HUES48 (cell line): ENCODE measurements around the gene ACY1.
A peak's percentile ranks its signal among the peaks of the same experiment; 100 is the strongest.
"Not testable (repeated sequence)": the region's sequence is repeated elsewhere in the genome, so short reads cannot be mapped to it uniquely, and the experiment has no call there.

Source experiments
- H3K27ac ChIP-seq: one replicate; pipeline ENCODE4 v1.7.0; 2013; ENCODE audit warnings: low read depth, low read length, inconsistent platforms
- H3K27me3 ChIP-seq: 2 replicates; pipeline ENCODE4 v1.6.1; 2013; ENCODE audit warnings: mild to moderate bottlenecking, low read length; ENCODE audit not compliant: control insufficient read depth, insufficient read depth
- H3K36me3 ChIP-seq: 2 replicates; pipeline ENCODE4 v1.6.1; 2013; ENCODE audit warnings: low read length; ENCODE audit not compliant: control insufficient read depth, insufficient read depth
- H3K4me1 ChIP-seq: 2 replicates; pipeline ENCODE4 v1.6.1; 2013; ENCODE audit warnings: mild to moderate bottlenecking, low read length; ENCODE audit not compliant: control insufficient read depth, insufficient read depth
- H3K4me3 ChIP-seq: 2 replicates; pipeline ENCODE4 v1.5.1; 2013; ENCODE audit warnings: mild to moderate bottlenecking, low read depth, low read length
- H3K9ac ChIP-seq: 2 replicates; pipeline ENCODE4 v1.6.1; 2013; ENCODE audit warnings: mild to moderate bottlenecking, low read depth, low read length, moderate library complexity
- H3K9me3 ChIP-seq: 2 replicates; pipeline ENCODE4 v1.6.1; 2013; ENCODE audit warnings: low read length; ENCODE audit not compliant: control insufficient read depth, insufficient read depth

Gene ACY1

DNA sequence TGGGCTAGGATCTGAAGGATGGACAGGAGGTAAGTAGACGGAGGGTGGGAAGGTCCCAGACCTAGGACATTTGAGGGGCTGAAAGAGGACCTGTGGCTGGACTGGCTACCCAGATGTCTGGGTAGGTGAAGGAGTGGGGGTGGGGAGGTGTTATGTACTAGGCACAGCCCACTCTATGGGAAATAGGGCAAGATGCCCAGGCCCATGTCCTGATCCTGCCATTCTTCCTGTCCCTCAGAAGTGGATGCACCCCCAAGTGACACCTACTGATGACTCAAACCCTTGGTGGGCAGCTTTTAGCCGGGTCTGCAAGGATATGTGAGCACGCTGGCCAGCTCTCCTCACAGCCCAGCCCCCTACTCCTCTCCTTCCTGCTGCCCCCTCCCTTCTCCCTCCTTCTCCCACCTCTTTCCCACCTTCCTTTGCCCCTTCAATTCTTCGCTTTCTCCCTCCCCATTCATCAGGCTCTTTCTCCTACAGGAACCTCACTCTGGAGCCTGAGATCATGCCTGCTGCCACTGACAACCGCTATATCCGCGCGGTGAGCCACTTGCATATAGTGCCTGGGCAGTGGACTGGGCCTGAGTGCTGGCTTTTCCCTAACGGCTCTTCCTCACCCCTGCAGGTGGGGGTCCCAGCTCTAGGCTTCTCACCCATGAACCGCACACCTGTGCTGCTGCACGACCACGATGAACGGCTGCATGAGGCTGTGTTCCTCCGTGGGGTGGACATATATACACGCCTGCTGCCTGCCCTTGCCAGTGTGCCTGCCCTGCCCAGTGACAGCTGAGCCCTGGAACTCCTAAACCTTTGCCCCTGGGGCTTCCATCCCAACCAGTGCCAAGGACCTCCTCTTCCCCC is 5.2 kb downstream of the ACY1 start:
- no peaks in the 10 kb centered on the region for H3K27me3 ChIP-seq
- peaks cover 21% of the 10 kb centered on the region for H3K36me3 ChIP-seq
- H3K4me1 ChIP-seq = 0 out of 2 replicates have a peak, but pooled peaks cover 4% of the 10 kb centered on the region
- H3K27ac ChIP-seq = no peak overlapping the region
- H3K9me3 ChIP-seq = no peaks in the 10 kb centered on the region
- H3K9ac ChIP-seq = no peak overlapping the region
- H3K4me3 ChIP-seq = no peak overlapping the region

- peak overlapping the region; percentile 42 for H3K27ac ChIP-seq
- not testable (repeated sequence) for H3K9me3 ChIP-seq, H3K4me3 ChIP-seq, H3K27me3 ChIP-seq, H3K9ac ChIP-seq
- H3K36me3 ChIP-seq = peaks cover 38% of the 10 kb centered on the region
- peaks cover 11% of the 10 kb centered on the region for H3K4me1 ChIP-seq
Observed at GRCh38 chr3:51990501-51990971, 7.2 kb downstream of the ACY1 start.

GRCh38 chr3:51992017-51992682 is 8.8 kb downstream of the ACY1 start:
- H3K9me3 ChIP-seq = no peaks in the 10 kb centered on the region
- no peak overlapping the region for H3K9ac ChIP-seq
- peak overlapping the region; percentile 48 for H3K27ac ChIP-seq
- no peak overlapping the region for H3K4me3 ChIP-seq
- peaks cover 11% of the 10 kb centered on the region for H3K4me1 ChIP-seq
- no peaks in the 10 kb centered on the region for H3K27me3 ChIP-seq
- peaks cover 38% of the 10 kb centered on the region for H3K36me3 ChIP-seq

- Histone ChIP-seq H3K27ac (peak overlapping the region; percentile 93), H3K36me3 (peaks cover 38% of the 10 kb centered on the region), H3K4me1 (peaks cover 17% of the 10 kb centered on the region)
- not testable (repeated sequence) for H3K9ac ChIP-seq, H3K9me3 ChIP-seq, H3K27me3 ChIP-seq, H3K4me3 ChIP-seq
Observed at GRCh38 chr3:51993657-51994056, 10.3 kb downstream of the ACY1 start.

DNA sequence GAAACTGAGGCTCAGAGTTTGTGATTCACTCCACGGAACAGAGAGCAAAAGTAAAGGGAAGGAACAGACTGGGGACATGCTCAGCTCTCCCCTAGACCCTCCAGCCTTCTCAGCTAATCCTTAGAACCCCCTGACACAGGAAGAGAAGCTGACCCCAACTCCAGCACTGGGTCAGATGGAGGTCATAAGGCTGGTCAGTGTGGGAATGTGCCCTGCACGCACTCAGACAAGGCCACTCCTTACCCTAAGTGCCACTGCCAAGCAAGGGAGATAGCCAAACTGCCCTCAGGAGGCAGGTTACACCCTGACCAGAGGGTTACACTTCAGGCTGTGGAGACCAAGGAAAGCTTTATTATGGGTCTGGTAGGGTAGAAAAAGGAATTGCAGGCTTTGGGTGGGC is 11.2 kb downstream of the ACY1 start:
- Histone ChIP-seq H3K9me3 (no peaks in the 10 kb centered on the region), H3K27me3 (no peaks in the 10 kb centered on the region), H3K4me1 (peaks cover 17% of the 10 kb centered on the region), H3K36me3 (peaks cover 35% of the 10 kb centered on the region), H3K27ac (peak overlapping the region; percentile 93), H3K4me3 (peak overlapping the region; percentile 93), H3K9ac (peak overlapping the region; percentile 98; the same call in 1 of the 2 replicates)

DNA sequence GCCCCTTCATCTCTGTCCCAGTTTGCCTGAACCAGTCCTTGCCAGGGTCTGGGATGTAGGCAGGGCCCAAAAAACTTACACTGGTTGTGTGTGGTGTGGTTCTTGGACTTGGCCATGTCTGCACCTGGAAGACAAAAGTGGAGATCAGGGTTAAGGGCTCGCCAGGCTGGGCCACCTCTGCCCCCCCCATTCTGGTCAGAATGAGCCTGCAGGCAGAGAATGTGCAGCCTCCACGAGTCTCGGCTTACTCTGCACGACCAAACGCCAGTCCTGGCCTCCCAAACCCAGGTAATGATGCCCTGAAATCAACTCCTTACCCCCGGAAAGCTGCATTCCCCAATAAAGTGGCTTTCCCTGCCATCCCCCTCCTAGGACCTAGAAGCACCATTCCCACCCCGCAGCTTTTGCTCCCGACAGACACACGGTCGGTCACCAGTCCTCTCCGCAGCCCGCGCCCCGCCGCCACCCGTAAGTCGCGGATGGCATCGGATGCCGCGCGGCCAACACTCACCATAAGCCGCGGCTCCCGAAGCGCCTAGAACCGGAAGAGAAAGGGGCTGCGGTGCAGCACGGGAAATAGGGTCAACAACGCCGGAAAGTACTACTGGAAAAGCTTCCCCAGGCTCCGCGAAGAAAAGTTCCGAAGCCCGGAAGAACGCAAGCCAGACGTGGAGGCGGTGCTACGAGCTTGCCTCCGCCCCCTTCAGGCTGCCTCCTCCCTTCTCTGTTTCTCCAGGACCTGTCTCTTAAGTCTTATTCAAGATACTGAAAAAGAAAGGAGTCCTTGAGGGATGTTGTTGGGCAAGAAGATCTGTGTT is 12.2 kb downstream of the ACY1 start, which contains the start of gene RPL29:
RPL29 (minus strand) TSS at position 550 of the 818 bp plus-strand sequence; CDS start at position 116, 434 bp downstream.
- Histone ChIP-seq H3K4me3 (peak within 1 kb of the TSS; percentile 93), H3K27ac (peak within 1 kb of the TSS; percentile 93), H3K9ac (peak within 1 kb of the TSS; percentile 98), H3K36me3 (peaks cover 35% of the 10 kb centered on the region), H3K4me1 (peaks cover 17% of the 10 kb centered on the region), H3K27me3 (no peaks in the 10 kb centered on the region), H3K9me3 (no peaks in the 10 kb centered on the region)

- Histone ChIP-seq H3K27me3 (no peaks in the 10 kb centered on the region), H3K4me1 (peaks cover 17% of the 10 kb centered on the region), H3K9me3 (no peaks in the 10 kb centered on the region), H3K4me3 (no peak overlapping the region), H3K27ac (no peak overlapping the region), H3K36me3 (peaks cover 29% of the 10 kb centered on the region), H3K9ac (no peak overlapping the region)
Observed at GRCh38 chr3:51997172-51997571, 13.8 kb downstream of the ACY1 start.

- no peak overlapping the region for H3K4me3 ChIP-seq
- H3K36me3 ChIP-seq = peaks cover 20% of the 10 kb centered on the region
- H3K27ac ChIP-seq = no peak overlapping the region
- no peaks in the 10 kb centered on the region for H3K9me3 ChIP-seq
- no peak overlapping the region for H3K9ac ChIP-seq
- no peaks in the 10 kb centered on the region for H3K27me3 ChIP-seq
- H3K4me1 ChIP-seq = peaks cover 23% of the 10 kb centered on the region
Observed at GRCh38 chr3:51997935-51998596, 14.7 kb downstream of the ACY1 start.

DNA sequence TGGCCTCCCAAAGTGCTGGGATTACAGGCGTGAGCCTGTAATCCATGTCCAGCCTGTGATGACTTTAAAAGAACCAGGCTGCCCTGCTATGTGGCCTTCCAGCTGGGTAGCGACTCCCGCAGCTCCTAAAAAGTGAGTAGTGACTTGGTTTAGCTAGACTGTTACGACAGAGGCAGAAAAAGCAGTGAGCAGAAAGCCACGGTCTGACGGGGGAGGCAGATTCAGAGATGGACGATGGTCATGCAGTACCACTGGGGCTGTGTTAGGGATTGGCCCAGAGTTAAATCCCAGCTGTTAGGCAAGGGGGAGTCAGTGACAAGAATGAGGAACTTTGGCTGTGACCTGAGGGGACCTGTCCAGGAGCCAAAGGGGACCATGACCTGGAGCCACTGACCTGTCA is 15.4 kb downstream of the ACY1 start:
- Histone ChIP-seq H3K9ac (no peak overlapping the region), H3K36me3 (peaks cover 14% of the 10 kb centered on the region), H3K27me3 (no peaks in the 10 kb centered on the region), H3K4me3 (no peak overlapping the region), H3K27ac (no peak overlapping the region), H3K9me3 (no peaks in the 10 kb centered on the region), H3K4me1 (peaks cover 23% of the 10 kb centered on the region)

GRCh38 chr3:51999846-52000245 is 16.5 kb downstream of the ACY1 start:
- H3K9ac ChIP-seq = no peak overlapping the region
- H3K36me3 ChIP-seq = peaks cover 3% of the 10 kb centered on the region
- H3K27me3 ChIP-seq = no peaks in the 10 kb centered on the region
- H3K9me3 ChIP-seq = no peaks in the 10 kb centered on the region
- peaks cover 15% of the 10 kb centered on the region for H3K4me1 ChIP-seq
- no peak overlapping the region for H3K27ac ChIP-seq
- H3K4me3 ChIP-seq = no peak overlapping the region
